Right ventricle myocardium inferior (tissue), 1 donor: ENCODE data around the gene PUS10. TPM values are rescaled to one million over a fixed set of nuclear protein-coding genes. Genes with fewer than 3 reads are reported as not detected.
A peak's percentile ranks its signal among the peaks of the same experiment; 100 is the strongest.
"Not testable (repeated sequence)": the region's sequence is repeated elsewhere in the genome, so short reads cannot be mapped to it uniquely, and the experiment has no call there.

Source experiments
- ATAC-seq: fragments of 200-7000 bp; cut with Tn5 transposase; one replicate; pipeline ENCODE4 v1.9.1; 2020; ENCODE audit warnings: mild to moderate bottlenecking, moderate library complexity
- DNase-seq: peaks from one replicate; pipeline ENCODE4 v3.0.0; 2021; ENCODE audit errors: missing footprints
- intact Hi-C: fragments of 100-400 bp; cut with DNase I; formaldehyde crosslinking; loops from one replicate; pipeline ENCODE4 v1.11.0; 2022
- long read RNA-seq: library from polyadenylated mRNA; unstranded; transcript quantifications from one replicate; pipeline ENCODE4 v2.0.0, GENCODE V29; 2021
- total RNA-seq: library from RNA; stranded (reverse); fragmentation: NEBNext Ultra II Directional; extraction: Animal tissue kit (Norgen Biotek cat#: 25700); gene quantifications from one replicate; pipeline ENCODE4 v1.2.1, GENCODE V29; 2021
- donor health status: DM: no; HTN: yes; CAD: no; lungs with severe emphysema.

Gene PUS10
- total RNA-seq, result 5.2 TPM
- long read RNA-seq, partial matches to known transcripts, result 0 of 3 reads
- long read RNA-seq, other reads (novel, unspliced or antisense), result 2 of 3 reads

- intact Hi-C loops, result loop anchor here (2.0 to 5.0 kb wide), 2 partner anchors 50 to 135 kb away; partner anchors contain the start of gene SANBR
- peak; percentile 98 for ATAC-seq
- peak; percentile 85 for DNase-seq
Measured at GRCh38 chr2:61017556-61018317, at the start of gene PUS10, which contains the start of gene PEX13. PUS10 (minus strand) TSS chr2:61018255; CDS start chr2:61011890, 6,365 bp downstream. PEX13 (plus strand) TSS chr2:61017720; CDS start chr2:61017760, 40 bp downstream.

- ATAC-seq (peak; percentile 99), DNase-seq (peak; percentile 94)
- intact Hi-C loops, result loop anchor here (2.0 to 5.0 kb wide), 2 partner anchors 49 to 111 kb away; partner anchors contain the start of genes PEX13 and PUS10
Measured at GRCh38 chr2:61065714-61066709, 48.0 kb upstream of the PUS10 start, which contains the start of gene SANBR. SANBR (plus strand) TSS chr2:61065871; CDS start chr2:61070351, 4,480 bp downstream.

GRCh38 chr2:61059382-61059781 is 41.3 kb upstream of the PUS10 start:
- ATAC-seq (no peak), DNase-seq (no peak)
- intact Hi-C loops, result no loop called here

- intact Hi-C loops, result no loop called here
- DNase-seq (no peak), ATAC-seq (no peak)
Measured at GRCh38 chr2:61057562-61057961, 39.5 kb upstream of the PUS10 start.

GRCh38 chr2:61055557-61055956 is 37.5 kb upstream of the PUS10 start:
- DNase-seq (no peak), ATAC-seq (no peak)
- intact Hi-C loops, result no loop called here

GRCh38 chr2:61045999-61046398 is 27.9 kb upstream of the PUS10 start:
- intact Hi-C loops, result no loop called here
- no peak for DNase-seq
- ATAC-seq, result peak; percentile 29

GRCh38 chr2:61045226-61045625 is 27.2 kb upstream of the PUS10 start:
- DNase-seq (no peak), ATAC-seq (no peak)
- intact Hi-C loops, result no loop called here

- DNase-seq, result no peak
- intact Hi-C loops, result no loop called here
- peak; percentile 79 for ATAC-seq
Measured at GRCh38 chr2:61044636-61045035, 26.6 kb upstream of the PUS10 start.

GRCh38 chr2:61042807-61043206 is 24.8 kb upstream of the PUS10 start:
- ATAC-seq (no peak), DNase-seq (no peak)
- intact Hi-C loops, result no loop called here

- DNase-seq, intact Hi-C loops, ATAC-seq: not testable (repeated sequence)
Measured at GRCh38 chr2:61036643-61037042, 18.6 kb upstream of the PUS10 start.

GRCh38 chr2:61034592-61034991 is 16.5 kb upstream of the PUS10 start:
- DNase-seq, ATAC-seq, intact Hi-C loops: not testable (repeated sequence)

- DNase-seq (no peak), ATAC-seq (no peak)
- intact Hi-C loops, result no loop called here
Measured at GRCh38 chr2:61029533-61029932, 11.5 kb upstream of the PUS10 start.

- intact Hi-C loops, result no loop called here
- ATAC-seq (no peak), DNase-seq (no peak)
Measured at GRCh38 chr2:61023670-61024069, 5.6 kb upstream of the PUS10 start.

GRCh38 chr2:61021228-61021660 is 3.2 kb upstream of the PUS10 start:
- intact Hi-C loops, result no loop called here
- ATAC-seq (no peak), DNase-seq (no peak)

GRCh38 chr2:61018798-61019197 is 743 bp upstream of the PUS10 start:
- ATAC-seq (no peak), DNase-seq (no peak)
- intact Hi-C loops, result loop anchor here (5.0 kb wide), 1 partner anchor 49 kb away; the partner anchor contains the start of gene SANBR

- DNase-seq, result no peak
- ATAC-seq, result no peak
- intact Hi-C loops, result loop anchor here (5.0 kb wide), 1 partner anchor 49 kb away; the partner anchor contains the start of gene SANBR
Measured at GRCh38 chr2:61018318-61018755, 282 bp upstream of the PUS10 start.

- DNase-seq (peak; percentile 72), ATAC-seq (peak; percentile 89)
- intact Hi-C loops, result loop anchor here (2.0 to 5.0 kb wide), 2 partner anchors 50 to 134 kb away; partner anchors contain the start of gene SANBR
Measured at GRCh38 chr2:61017003-61017555, 976 bp downstream of the PUS10 start.

GRCh38 chr2:61016392-61017002 is 1.6 kb downstream of the PUS10 start:
- intact Hi-C loops, result loop anchor here (2.0 to 5.0 kb wide), 2 partner anchors 51 to 134 kb away; partner anchors contain the start of gene SANBR
- DNase-seq, result no peak

More at GRCh38 chr2:61016392-61017002, 1.6 kb downstream of the PUS10 start:
- no peak for ATAC-seq
